H1 (cell line): Measurements from ENCODE around the gene ZNF823.

Source experiments
- ASH2L ChIP-seq: fragments of 200-600, 300-600 bp; sonication (generic); IDR thresholded peaks from one replicate; pipeline ENCODE4 v1.7.1; 2017; ENCODE audit warnings: low read length
- CHD7 ChIP-seq: fragments of 300-600 bp; sonication (generic); IDR thresholded peaks from 2 replicates; pipeline ENCODE4 v1.7.1; 2012; ENCODE audit warnings: low read length, moderate library complexity, mild to moderate bottlenecking, inconsistent platforms; ENCODE audit not compliant: insufficient replicate concordance
- CTCF ChIP-seq, 3 experiments: IDR thresholded peaks; 1 replicate in 2 of 3; 2 replicates in 1 of 3; pipeline versions ENCODE4 v1.5.1 to v1.6.1; 2011; ENCODE audit warnings: low read length in 3 of 3, mild to moderate bottlenecking in 3 of 3, inconsistent platforms in 2 of 3, low read depth in 1 of 3, moderate library complexity in 1 of 3; ENCODE audit not compliant: insufficient read depth in 1 of 3; ENCODE audit errors: control extremely low read depth in 1 of 3
- EGR1 ChIP-seq: IDR thresholded peaks from 2 replicates; pipeline ENCODE4 v1.6.1; 2011; ENCODE audit warnings: low read depth, low read length, borderline replicate concordance
- EZH2 ChIP-seq: fragments of 200-600 bp; sonication (generic); IDR thresholded peaks from 2 replicates; pipeline ENCODE4 v1.7.1; 2012; ENCODE audit warnings: low read depth, mild to moderate bottlenecking, moderate library complexity, low read length, inconsistent platforms; ENCODE audit not compliant: severe bottlenecking
- JUN ChIP-seq: IDR thresholded peaks from 2 replicates; pipeline ENCODE4 v1.6.1; 2011; ENCODE audit warnings: low read depth, mild to moderate bottlenecking, improper control_type of control experiment, low read length
- JUND ChIP-seq: IDR thresholded peaks from 2 replicates; pipeline ENCODE4 v1.6.1; 2011; ENCODE audit warnings: mild to moderate bottlenecking, improper control_type of control experiment, low read length
- POLR2AphosphoS5 ChIP-seq: IDR thresholded peaks from 2 replicates; pipeline ENCODE4 v1.6.1; 2011; ENCODE audit warnings: low read depth, low read length
- SIN3A ChIP-seq, 2 experiments: IDR thresholded peaks in 1 of 2; conservative IDR thresholded peaks in 1 of 2; 2 replicates each; pipeline ENCODE4 v1.6.1; 2011 to 2012; ENCODE audit warnings: low read length in 2 of 2, improper control_type of control experiment in 1 of 2, low read depth in 1 of 2, mild to moderate bottlenecking in 1 of 2
- SP1 ChIP-seq: IDR thresholded peaks from 2 replicates; pipeline ENCODE4 v1.6.1; 2011; ENCODE audit warnings: low read depth, low read length
- SUZ12 ChIP-seq: fragments of 200-600 bp; sonication (generic); IDR thresholded peaks from 2 replicates; pipeline ENCODE4 v1.6.1; 2012; ENCODE audit warnings: mild to moderate bottlenecking, inconsistent platforms, low read length, moderate library complexity, mixed read lengths
- ZNF274 ChIP-seq: IDR thresholded peaks from 2 replicates; pipeline ENCODE4 v1.7.0; 2012; ENCODE audit warnings: low read length, borderline replicate concordance; ENCODE audit errors: extremely low read depth

- TF ChIP-seq JUND: no peak
- no peak for TF ChIP-seq CTCF (IDR thresholded peaks at IDR 0.05; ENCODE audit: control extremely low read depth in 1 of 3, insufficient read depth in 1 of 3, low read depth in 1 of 3, low read length in 3 of 3)
- no peak for TF ChIP-seq SIN3A (conservative IDR thresholded peaks at IDR 0.05 in 1 of 2, IDR thresholded peaks at IDR 0.05 in 1 of 2; ENCODE audit: low read depth in 1 of 2, low read length in 2 of 2)
- TF ChIP-seq JUN: no peak
- no peak for TF ChIP-seq POLR2AphosphoS5
- no peak for TF ChIP-seq ZNF274
- TF ChIP-seq EGR1: no peak
- no peak for TF ChIP-seq CHD7
- TF ChIP-seq ASH2L: no peak
- TF ChIP-seq SUZ12: no peak
- TF ChIP-seq EZH2: no peak
- no peak for TF ChIP-seq SP1
These were observed 42.7 kb upstream of the ZNF823 start for GRCh38 chr19:11781295-11782057.
